CD4-positive, alpha-beta T cell treated with Interleukin-6 for 4 hours (primary cell): Measurements from ENCODE around the gene SPNS1.

Experiments used
- DNase-seq: peaks from one replicate; pipeline ENCODE4 v3.0.0-alpha.2; 2020; ENCODE audit warnings: mixed read lengths

Gene SPNS1

GRCh38 chr16:29030086-29030840 lies 55.7 kb downstream of the SPNS1 start:
- DNase-seq, result no peak
